Vagina (tissue), 2 donors: ENCODE data around the gene EIF4G2. TPM values are rescaled to one million over a fixed set of nuclear protein-coding genes. Genes with fewer than 3 reads are reported as not detected.

ENCODE experiments used
- DNase-seq, 2 donors: peaks; one replicate each; pipeline ENCODE4 v3.0.0-alpha.2; 2017; ENCODE audit errors: extremely low spot score in 2 of 2
- H3K27ac ChIP-seq: fragments of 200-600 bp; sonication (generic); one replicate; pipeline ENCODE4 v1.5.1; 2019
- H3K27me3 ChIP-seq: fragments of 200-600 bp; sonication (generic); one replicate; pipeline ENCODE4 v1.5.1; 2019
- H3K36me3 ChIP-seq, 2 donors: fragments of 200-600 bp; sonication (generic); one replicate each; pipeline ENCODE4 v1.5.1; 2017 to 2019
- H3K4me1 ChIP-seq: fragments of 200-600 bp; sonication (generic); one replicate; pipeline ENCODE4 v1.5.1; 2019
- H3K4me3 ChIP-seq, 2 donors: fragments of 200-600 bp; sonication (generic); 1 replicate in 1 of 2; 2 replicates in 1 of 2; pipeline ENCODE4 v1.5.1; 2016 to 2019
- H3K9me3 ChIP-seq: fragments of 200-600 bp; sonication (generic); one replicate; pipeline ENCODE4 v1.5.1; 2019
- CTCF ChIP-seq, 3 experiments: fragments of 450-650 bp in 2 of 3; fragments of 200-600 bp in 1 of 3; sonication (generic) in 1 of 3; IDR thresholded peaks; one replicate each; pipeline ENCODE4 v1.5.1; 2017 to 2019; ENCODE audit warnings: antibody characterized with exemption in 3 of 3, mild to moderate bottlenecking in 2 of 3, moderate library complexity in 2 of 3
- POLR2A ChIP-seq, 2 donors: fragments of 450-650 bp; IDR thresholded peaks; one replicate each; pipeline ENCODE4 v1.6.1; 2017; ENCODE audit warnings: antibody characterized with exemption in 2 of 2, mild to moderate bottlenecking in 2 of 2, moderate library complexity in 2 of 2
- POLR2AphosphoS5 ChIP-seq, 2 donors: sonication (generic); formaldehyde crosslinking; IDR thresholded peaks; one replicate each; pipeline ENCODE4 v1.9.0; 2017; ENCODE audit warnings: antibody characterized with exemption in 2 of 2, mild to moderate bottlenecking in 2 of 2, low read depth in 1 of 2; ENCODE audit not compliant: insufficient read depth in 1 of 2
- intact Hi-C: fragments of 100-400 bp; cut with DNase I; formaldehyde crosslinking; loops from one replicate; pipeline ENCODE4 v1.15.1; 2023
- total RNA-seq: library from RNA; depleted of rRNA; stranded (reverse); fragments of >200 nt; gene quantifications from one replicate; pipeline ENCODE4 v1.2.3, GENCODE V29; 2016

The EIF4G2 gene
- total RNA-seq, 1 donor from 2014 or later = 368 TPM

GRCh38 chr11:10855295-10855694 is 46.6 kb upstream of the EIF4G2 start:
- H3K36me3 ChIP-seq = peaks cover 0 to 24% of the 10 kb centered on the region in 2 donors
- intact Hi-C loops = loop anchor here (5.0 kb wide), 2 partner anchors 48 to 77 kb away; partner anchors contain the start of gene EIF4G2
- H3K27ac ChIP-seq = no peak overlapping the region
- H3K27me3 ChIP-seq = no peaks in the 10 kb centered on the region
- H3K4me3 ChIP-seq = no peak overlapping the region
- DNase-seq = no peak
- H3K9me3 ChIP-seq = no peaks in the 10 kb centered on the region
- TF ChIP-seq POLR2A (IDR thresholded peaks at IDR 0.05) = no peak
- no peak for TF ChIP-seq POLR2AphosphoS5 (IDR thresholded peaks at IDR 0.05; ENCODE audit: insufficient read depth in 1 of 2, low read depth in 1 of 2)
- TF ChIP-seq CTCF (IDR thresholded peaks at IDR 0.05) = no peak
- peaks cover 38% of the 10 kb centered on the region for H3K4me1 ChIP-seq

GRCh38 chr11:10847960-10848860 is 39.5 kb upstream of the EIF4G2 start:
- Histone ChIP-seq H3K36me3 (peaks cover 0 to 6% of the 10 kb centered on the region in 2 donors), H3K9me3 (no peaks in the 10 kb centered on the region), H3K4me1 (no peaks in the 10 kb centered on the region), H3K27ac (no peak overlapping the region), H3K27me3 (no peaks in the 10 kb centered on the region), H3K4me3 (no peak overlapping the region)
- intact Hi-C loops = no loop called here
- no peak for DNase-seq
- no peak for TF ChIP-seq POLR2AphosphoS5 (IDR thresholded peaks at IDR 0.05; ENCODE audit: insufficient read depth in 1 of 2, low read depth in 1 of 2)
- no peak for TF ChIP-seq CTCF (IDR thresholded peaks at IDR 0.05)
- TF ChIP-seq POLR2A (IDR thresholded peaks at IDR 0.05) = no peak

GRCh38 chr11:10846660-10847059 is 37.9 kb upstream of the EIF4G2 start:
- TF ChIP-seq POLR2AphosphoS5 (IDR thresholded peaks at IDR 0.05; ENCODE audit: insufficient read depth in 1 of 2, low read depth in 1 of 2) (no peak), POLR2A (IDR thresholded peaks at IDR 0.05) (no peak), CTCF (IDR thresholded peaks at IDR 0.05) (no peak)
- no peaks in the 10 kb centered on the region for H3K9me3 ChIP-seq
- no peaks in the 10 kb centered on the region for H3K4me1 ChIP-seq
- no peaks in the 10 kb centered on the region for H3K27me3 ChIP-seq
- no peaks in the 10 kb centered on the region for H3K36me3 ChIP-seq
- intact Hi-C loops = no loop called here
- H3K27ac ChIP-seq = no peak overlapping the region
- DNase-seq = no peak
- H3K4me3 ChIP-seq = no peak overlapping the region

- intact Hi-C loops = no loop called here
- DNase-seq = no peak
- Histone ChIP-seq H3K4me3 (no peak overlapping the region), H3K27ac (no peak overlapping the region), H3K36me3 (no peaks in the 10 kb centered on the region), H3K9me3 (no peaks in the 10 kb centered on the region), H3K4me1 (no peaks in the 10 kb centered on the region), H3K27me3 (no peaks in the 10 kb centered on the region)
- TF ChIP-seq CTCF (IDR thresholded peaks at IDR 0.05) = no peak
- TF ChIP-seq POLR2AphosphoS5 (IDR thresholded peaks at IDR 0.05; ENCODE audit: insufficient read depth in 1 of 2, low read depth in 1 of 2) = no peak
- TF ChIP-seq POLR2A (IDR thresholded peaks at IDR 0.05) = no peak
Measured at GRCh38 chr11:10845589-10845988, 36.9 kb upstream of the EIF4G2 start.

GRCh38 chr11:10844796-10845195 is 36.1 kb upstream of the EIF4G2 start:
- Histone ChIP-seq H3K27ac (no peak overlapping the region), H3K36me3 (no peaks in the 10 kb centered on the region), H3K27me3 (no peaks in the 10 kb centered on the region), H3K4me1 (no peaks in the 10 kb centered on the region), H3K4me3 (no peak overlapping the region), H3K9me3 (no peaks in the 10 kb centered on the region)
- no peak for DNase-seq
- TF ChIP-seq POLR2AphosphoS5 (IDR thresholded peaks at IDR 0.05; ENCODE audit: insufficient read depth in 1 of 2, low read depth in 1 of 2) (no peak), POLR2A (IDR thresholded peaks at IDR 0.05) (no peak), CTCF (IDR thresholded peaks at IDR 0.05) (no peak)
- intact Hi-C loops = no loop called here
